Measurements from ENCODE around the gene EEF1G.

DNA sequence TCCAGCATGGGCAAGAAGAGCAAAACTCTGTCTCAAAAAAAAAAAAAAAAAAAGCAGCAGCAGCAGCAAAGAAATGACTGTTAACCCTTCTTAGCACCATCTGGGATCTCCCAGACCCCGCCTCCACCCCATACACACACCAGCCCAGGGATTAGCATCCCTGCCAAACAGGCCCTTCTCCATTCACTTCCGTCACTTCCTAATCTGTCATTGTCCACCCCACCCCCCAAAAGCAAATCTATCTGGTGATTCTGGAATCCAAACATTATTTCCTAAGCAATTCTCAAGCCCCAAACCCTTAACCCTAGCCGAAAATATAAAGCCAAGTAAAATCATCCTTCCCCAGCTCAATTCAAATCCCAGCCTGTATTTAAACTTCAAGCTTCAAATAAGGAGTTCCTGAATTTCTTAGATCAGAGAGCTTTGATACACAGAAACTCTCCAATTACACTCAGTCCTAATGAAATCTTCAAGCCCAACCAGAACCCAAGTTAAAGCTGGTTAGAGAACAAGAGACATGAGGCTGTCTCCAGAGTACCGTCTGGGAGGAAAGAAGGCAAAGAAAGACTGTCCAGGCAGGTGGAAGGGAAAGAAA is 21.1 kb downstream of the EEF1G start:
- no peak for TF ChIP-seq POLR2AphosphoS5 (IDR thresholded peaks at IDR 0.05)
- no peak for TF ChIP-seq CTCF (IDR thresholded peaks at IDR 0.05)
